OCI-LY1 (cell line): Measurements from ENCODE around the gene PIK3R5.

Source experiments
- H2AFZ ChIP-seq: fragments of 200-600 bp; sonication (generic), shearing (Covaris generic); 2 replicates; pipeline ENCODE4 v1.6.0; 2014; ENCODE audit warnings: antibody characterized with exemption, mild to moderate bottlenecking, low read length
- H3F3A ChIP-seq: fragments of 200-600 bp; sonication (generic), shearing (Covaris generic); 2 replicates; pipeline ENCODE4 v1.6.0; 2014; ENCODE audit warnings: mild to moderate bottlenecking, antibody characterized with exemption, low read length, moderate library complexity; ENCODE audit not compliant: insufficient read depth
- H3K27ac ChIP-seq: fragments of 200-600 bp; sonication (generic); 2 replicates; pipeline ENCODE4 v1.5.1; 2014; ENCODE audit warnings: low read length, mixed run types, mild to moderate bottlenecking, low read depth; ENCODE audit not compliant: poor library complexity, severe bottlenecking
- H3K27me3 ChIP-seq: fragments of 200-600 bp; sonication (generic); 2 replicates; pipeline ENCODE4 v1.6.0; 2014; ENCODE audit warnings: antibody characterized with exemption, mild to moderate bottlenecking, low read length, moderate library complexity; ENCODE audit not compliant: insufficient read depth
- H3K36me3 ChIP-seq: fragments of 200-600 bp; sonication (generic); 2 replicates; pipeline ENCODE4 v1.6.1; 2014; ENCODE audit warnings: mild to moderate bottlenecking, antibody characterized with exemption, low read length, moderate library complexity, mixed read lengths; ENCODE audit not compliant: insufficient read depth
- H3K4me1 ChIP-seq: fragments of 200-600 bp; sonication (generic); 2 replicates; pipeline ENCODE4 v1.5.1; 2014; ENCODE audit warnings: mild to moderate bottlenecking, low read length, moderate library complexity; ENCODE audit not compliant: insufficient read depth, severe bottlenecking
- H3K4me2 ChIP-seq: fragments of 200-600 bp; sonication (generic), shearing (Covaris generic); 2 replicates; pipeline ENCODE4 v1.6.1; 2014; ENCODE audit warnings: low read length
- H3K4me3 ChIP-seq: fragments of 200-600 bp; sonication (generic); 2 replicates; pipeline ENCODE4 v1.5.1; 2014; ENCODE audit warnings: low read length, low read depth, mild to moderate bottlenecking, mixed read lengths; ENCODE audit not compliant: poor library complexity, severe bottlenecking
- H3K79me2 ChIP-seq: fragments of 200-600 bp; shearing (Covaris generic); 2 replicates; pipeline ENCODE4 v1.6.1; 2016; ENCODE audit warnings: mixed run types, low read length, mixed read lengths; ENCODE audit not compliant: insufficient read depth
- H3K9ac ChIP-seq: fragments of 200-600 bp; sonication (generic), shearing (Covaris generic); 2 replicates; pipeline ENCODE4 v1.6.1; 2014; ENCODE audit warnings: mild to moderate bottlenecking, low read length, mixed read lengths
- H3K9me2 ChIP-seq: fragments of 200-600 bp; sonication (generic), shearing (Covaris generic); 2 replicates; pipeline ENCODE4 v1.6.1; 2014; ENCODE audit warnings: low read depth, mild to moderate bottlenecking, low read length, mixed read lengths
- H3K9me3 ChIP-seq: fragments of 200-600 bp; shearing (Covaris generic); 2 replicates; pipeline ENCODE4 v1.6.1; 2014; ENCODE audit warnings: low read length, mixed read lengths
- H4K20me1 ChIP-seq: fragments of 200-600 bp; sonication (generic), shearing (Covaris generic); 2 replicates; pipeline ENCODE4 v1.6.0; 2016; ENCODE audit warnings: mild to moderate bottlenecking, low read length; ENCODE audit not compliant: insufficient read depth
- EZH2 ChIP-seq: fragments of 200-600 bp; sonication (generic), shearing (Covaris generic); IDR thresholded peaks from 2 replicates; pipeline ENCODE4 v1.8.0; 2017; ENCODE audit warnings: borderline replicate concordance, mixed run types, mild to moderate bottlenecking, antibody characterized with exemption, low read length, moderate library complexity, mixed read lengths
- TF ChIP-seq, protein P1 (sequence below): fragments of 200-600 bp; sonication (generic), shearing (Covaris generic); IDR thresholded peaks from 2 replicates; pipeline ENCODE4 v1.5.1; 2017; ENCODE audit warnings: mild to moderate bottlenecking, antibody characterized with exemption, low read length, moderate library complexity, mixed read lengths

Gene PIK3R5

GRCh38 chr17:8855477-8856204 is 109.9 kb downstream of the PIK3R5 start:
- H3K36me3 ChIP-seq: no peaks in the 10 kb centered on the region
- H3K79me2 ChIP-seq: no peaks in the 10 kb centered on the region
- H3K9me3 ChIP-seq: no peaks in the 10 kb centered on the region
- no peaks in the 10 kb centered on the region for H4K20me1 ChIP-seq
- H3K27me3 ChIP-seq: no peaks in the 10 kb centered on the region
- H2AFZ ChIP-seq: no peak overlapping the region
- H3K4me3 ChIP-seq: no peak overlapping the region
- TF ChIP-seq EZH2: no peak
- TF ChIP-seq, protein P1, sequence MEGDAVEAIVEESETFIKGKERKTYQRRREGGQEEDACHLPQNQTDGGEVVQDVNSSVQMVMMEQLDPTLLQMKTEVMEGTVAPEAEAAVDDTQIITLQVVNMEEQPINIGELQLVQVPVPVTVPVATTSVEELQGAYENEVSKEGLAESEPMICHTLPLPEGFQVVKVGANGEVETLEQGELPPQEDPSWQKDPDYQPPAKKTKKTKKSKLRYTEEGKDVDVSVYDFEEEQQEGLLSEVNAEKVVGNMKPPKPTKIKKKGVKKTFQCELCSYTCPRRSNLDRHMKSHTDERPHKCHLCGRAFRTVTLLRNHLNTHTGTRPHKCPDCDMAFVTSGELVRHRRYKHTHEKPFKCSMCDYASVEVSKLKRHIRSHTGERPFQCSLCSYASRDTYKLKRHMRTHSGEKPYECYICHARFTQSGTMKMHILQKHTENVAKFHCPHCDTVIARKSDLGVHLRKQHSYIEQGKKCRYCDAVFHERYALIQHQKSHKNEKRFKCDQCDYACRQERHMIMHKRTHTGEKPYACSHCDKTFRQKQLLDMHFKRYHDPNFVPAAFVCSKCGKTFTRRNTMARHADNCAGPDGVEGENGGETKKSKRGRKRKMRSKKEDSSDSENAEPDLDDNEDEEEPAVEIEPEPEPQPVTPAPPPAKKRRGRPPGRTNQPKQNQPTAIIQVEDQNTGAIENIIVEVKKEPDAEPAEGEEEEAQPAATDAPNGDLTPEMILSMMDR: no peak
- no peak overlapping the region for H3K27ac ChIP-seq
- no peaks in the 10 kb centered on the region for H3K9me2 ChIP-seq
- no peak overlapping the region for H3K4me2 ChIP-seq
- H3K9ac ChIP-seq: no peak overlapping the region
- no peaks in the 10 kb centered on the region for H3K4me1 ChIP-seq
- no peaks in the 10 kb centered on the region for H3F3A ChIP-seq

GRCh38 chr17:8851600-8851999 is 113.9 kb downstream of the PIK3R5 start:
- H3K4me1 ChIP-seq: no peaks in the 10 kb centered on the region
- H3K4me2 ChIP-seq: no peak overlapping the region
- no peaks in the 10 kb centered on the region for H4K20me1 ChIP-seq
- no peak overlapping the region for H3K9ac ChIP-seq
- H3F3A ChIP-seq: no peaks in the 10 kb centered on the region
- H3K79me2 ChIP-seq: no peaks in the 10 kb centered on the region
- H3K4me3 ChIP-seq: no peak overlapping the region
- no peak for TF ChIP-seq EZH2
- TF ChIP-seq, protein P1: no peak
- H3K36me3 ChIP-seq: no peaks in the 10 kb centered on the region
- no peaks in the 10 kb centered on the region for H3K27me3 ChIP-seq
- no peaks in the 10 kb centered on the region for H3K9me3 ChIP-seq
- no peaks in the 10 kb centered on the region for H3K9me2 ChIP-seq
- no peak overlapping the region for H2AFZ ChIP-seq
- H3K27ac ChIP-seq: no peak overlapping the region

DNA sequence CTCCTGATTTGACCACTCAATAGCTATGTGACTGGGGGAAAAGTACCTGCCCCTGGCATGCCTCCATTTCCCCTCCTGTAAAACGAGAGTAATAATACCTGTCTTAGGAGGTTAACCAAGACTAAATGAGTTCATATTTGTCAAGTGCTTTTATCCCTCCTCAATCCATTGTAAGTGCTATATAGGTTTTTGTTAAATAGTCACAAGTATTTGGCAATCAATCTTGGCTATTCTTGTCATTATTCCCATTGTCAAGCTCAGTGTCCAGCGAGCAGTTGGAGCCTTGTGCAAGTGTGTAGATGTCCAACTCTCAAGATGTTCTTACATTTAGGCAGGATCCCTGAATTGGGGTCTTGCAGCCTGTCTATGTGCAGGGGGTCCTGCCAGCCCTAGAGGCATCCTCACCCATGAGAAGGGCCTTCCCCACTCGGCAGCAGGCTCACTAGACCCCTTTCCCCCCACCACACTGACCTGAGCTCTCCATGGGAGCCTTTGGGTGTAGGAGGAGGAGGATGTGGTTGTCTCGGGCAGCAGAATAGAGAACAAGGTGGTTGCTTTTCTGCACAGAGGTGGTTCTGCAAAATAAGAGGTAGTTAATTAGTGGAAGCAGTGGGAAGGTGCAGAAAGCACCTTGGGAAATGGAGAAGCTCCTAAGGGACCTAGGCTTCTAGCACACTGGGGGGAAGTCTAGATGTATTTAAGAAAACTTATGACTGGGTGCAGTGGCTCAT is 116.0 kb downstream of the PIK3R5 start:
- Histone ChIP-seq H4K20me1 (no peaks in the 10 kb centered on the region), H3K4me2 (no peak overlapping the region), H3K79me2 (no peaks in the 10 kb centered on the region), H3K4me1 (no peaks in the 10 kb centered on the region), H3K9ac (no peak overlapping the region), H3K4me3 (no peak overlapping the region), H3K9me3 (no peaks in the 10 kb centered on the region), H3K27ac (no peak overlapping the region), H3K36me3 (no peaks in the 10 kb centered on the region), H3F3A (no peaks in the 10 kb centered on the region), H3K9me2 (no peaks in the 10 kb centered on the region), H2AFZ (no peak overlapping the region), H3K27me3 (no peaks in the 10 kb centered on the region)
- no peak for TF ChIP-seq EZH2
- TF ChIP-seq, protein P1: no peak
